Transverse colon (tissue), 4 donors: ENCODE results near the gene ARHGAP22.

ENCODE experiments used
- CTCF ChIP-seq, 5 experiments: fragments of 200-600 bp in 3 of 5; fragments of 450-650 bp in 2 of 5; sonication (generic) in 3 of 5; IDR thresholded peaks; 1 replicate in 2 of 5; 2 replicates in 3 of 5; pipeline ENCODE4 v1.5.1; 2016 to 2017; ENCODE audit warnings: antibody characterized with exemption in 5 of 5, inconsistent platforms in 3 of 5, mild to moderate bottlenecking in 2 of 5, moderate library complexity in 1 of 5
- EP300 ChIP-seq: sonication (generic); formaldehyde crosslinking; IDR thresholded peaks from one replicate; pipeline ENCODE4 v1.6.1; 2017; ENCODE audit warnings: antibody characterized with exemption, low read depth
- POLR2A ChIP-seq: fragments of 450-650 bp; IDR thresholded peaks from one replicate; pipeline ENCODE4 v1.6.1; 2016; ENCODE audit warnings: antibody characterized with exemption, mild to moderate bottlenecking, moderate library complexity
- POLR2AphosphoS5 ChIP-seq, 3 donors: sonication (generic); formaldehyde crosslinking; IDR thresholded peaks; one replicate each; pipeline ENCODE4 v1.6.1; 2016; ENCODE audit warnings: antibody characterized with exemption in 3 of 3

- TF ChIP-seq CTCF (IDR thresholded peaks at IDR 0.05) (no peak), POLR2AphosphoS5 (IDR thresholded peaks at IDR 0.05) (no peak), POLR2A (no peak), EP300 (no peak)
Observed at GRCh38 chr10:48404646-48405045, 200.2 kb downstream of the ARHGAP22 start.
